ENCODE measurements around the gene ADCY7. TPM values are rescaled to one million over a fixed set of nuclear protein-coding genes. Genes with fewer than 3 reads are reported as not detected.

The ADCY7 gene
- total and polyA plus RNA-seq, 2 donors from 2014 or later: 0.86 to 40.5 TPM

DNA sequence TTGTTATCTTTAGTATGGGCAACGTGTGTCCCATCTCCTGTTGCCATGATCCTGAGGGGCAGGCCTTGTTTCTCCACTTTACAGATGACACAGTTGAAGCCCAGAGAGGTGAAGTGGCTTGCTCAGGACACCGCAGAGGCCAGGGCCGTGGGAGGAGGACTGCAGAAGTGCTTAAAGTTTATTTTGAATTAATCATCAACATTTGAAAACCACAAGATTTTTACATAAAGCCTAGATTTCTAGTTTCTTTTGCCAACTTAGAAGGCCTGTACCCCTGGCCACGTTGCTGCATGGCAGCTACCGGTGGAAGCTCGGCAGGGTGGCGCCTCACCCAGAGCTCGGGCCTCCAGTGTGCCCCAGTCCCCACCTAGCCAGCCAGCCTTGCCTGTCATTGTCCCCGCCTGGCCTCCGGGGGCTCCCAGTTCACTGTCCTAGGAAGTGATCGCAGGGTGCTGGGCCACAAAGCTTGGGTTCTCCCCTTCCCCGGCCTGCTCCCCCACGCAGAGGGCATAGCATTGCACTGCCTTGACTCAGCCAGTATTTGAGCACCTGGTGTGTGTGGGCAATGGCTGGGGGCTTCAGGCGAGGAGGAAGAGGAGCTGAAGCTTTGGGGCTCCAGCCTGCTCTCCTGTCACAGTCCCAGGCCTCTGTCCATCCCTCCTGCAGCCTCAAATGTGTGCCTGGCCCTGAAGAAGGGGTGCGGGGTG, 14.8 kb upstream of the ADCY7 start:
- Histone ChIP-seq H3K36me3 (ENCODE audit: control insufficient read depth in 2 of 3, insufficient read depth in 3 of 3, low read length in 3 of 3) (no peaks in the 10 kb centered on the region), H3K9ac (ENCODE audit: low read length in 3 of 3) (no peak overlapping the region), H3K27ac (ENCODE audit: low read depth in 2 of 2, low read length in 2 of 2) (no peak overlapping the region), H3K27me3 (ENCODE audit: control insufficient read depth, insufficient read depth, low read length) (no peaks in the 10 kb centered on the region), H3K4me1 (ENCODE audit: control insufficient read depth in 2 of 3, insufficient read depth in 2 of 3, low read depth in 1 of 3, low read length in 3 of 3) (peaks cover 0 to under 1% (median 0%) of the 10 kb centered on the region in 3 donors), H3K4me3 (ENCODE audit: low read length in 3 of 3) (no peak overlapping the region), H3K9me3 (ENCODE audit: control insufficient read depth in 2 of 3, insufficient read depth in 1 of 3, low read length in 3 of 3) (no peaks in the 10 kb centered on the region)
- intact Hi-C loops (cut with DNase I): no loop called here
- DNase-seq (no peak), FAIRE-seq (no peak)
- TF ChIP-seq, protein P1, sequence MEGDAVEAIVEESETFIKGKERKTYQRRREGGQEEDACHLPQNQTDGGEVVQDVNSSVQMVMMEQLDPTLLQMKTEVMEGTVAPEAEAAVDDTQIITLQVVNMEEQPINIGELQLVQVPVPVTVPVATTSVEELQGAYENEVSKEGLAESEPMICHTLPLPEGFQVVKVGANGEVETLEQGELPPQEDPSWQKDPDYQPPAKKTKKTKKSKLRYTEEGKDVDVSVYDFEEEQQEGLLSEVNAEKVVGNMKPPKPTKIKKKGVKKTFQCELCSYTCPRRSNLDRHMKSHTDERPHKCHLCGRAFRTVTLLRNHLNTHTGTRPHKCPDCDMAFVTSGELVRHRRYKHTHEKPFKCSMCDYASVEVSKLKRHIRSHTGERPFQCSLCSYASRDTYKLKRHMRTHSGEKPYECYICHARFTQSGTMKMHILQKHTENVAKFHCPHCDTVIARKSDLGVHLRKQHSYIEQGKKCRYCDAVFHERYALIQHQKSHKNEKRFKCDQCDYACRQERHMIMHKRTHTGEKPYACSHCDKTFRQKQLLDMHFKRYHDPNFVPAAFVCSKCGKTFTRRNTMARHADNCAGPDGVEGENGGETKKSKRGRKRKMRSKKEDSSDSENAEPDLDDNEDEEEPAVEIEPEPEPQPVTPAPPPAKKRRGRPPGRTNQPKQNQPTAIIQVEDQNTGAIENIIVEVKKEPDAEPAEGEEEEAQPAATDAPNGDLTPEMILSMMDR (IDR thresholded peaks at IDR 0.05; ENCODE audit: borderline replicate concordance, extremely low read depth, insufficient read depth): no peak

DNA sequence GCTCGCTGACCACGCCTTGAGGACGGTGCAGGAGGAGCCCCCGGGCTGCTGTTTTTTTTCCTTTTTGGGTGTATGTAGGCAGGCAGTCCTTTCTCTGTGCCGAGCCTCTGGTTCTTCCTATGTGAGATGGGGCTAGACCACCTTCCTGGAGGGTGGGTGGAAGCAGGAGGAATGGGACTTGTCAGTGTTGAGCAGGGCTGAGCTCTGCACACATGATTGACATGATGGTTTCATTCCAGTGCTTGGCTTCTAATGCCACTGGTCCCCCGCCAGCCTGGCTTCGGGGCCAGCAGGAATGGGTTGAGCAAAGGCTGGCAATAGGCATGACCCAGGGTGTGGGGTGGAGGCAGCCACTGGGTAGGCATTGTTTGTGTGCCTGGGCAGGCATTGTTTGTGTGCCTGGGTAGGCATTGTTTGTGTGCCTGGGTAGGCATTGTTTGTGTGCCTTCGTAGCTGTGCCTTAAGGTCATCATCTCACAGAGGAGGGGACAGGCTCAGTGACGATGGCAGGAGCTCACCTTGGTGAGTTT, 14.2 kb upstream of the ADCY7 start:
- Histone ChIP-seq H3K27ac (ENCODE audit: low read depth in 2 of 2, low read length in 2 of 2) (no peak overlapping the region), H3K9me3 (ENCODE audit: control insufficient read depth in 2 of 3, insufficient read depth in 1 of 3, low read length in 3 of 3) (no peaks in the 10 kb centered on the region), H3K4me1 (ENCODE audit: control insufficient read depth in 2 of 3, insufficient read depth in 2 of 3, low read depth in 1 of 3, low read length in 3 of 3) (no peaks in the 10 kb centered on the region), H3K4me3 (ENCODE audit: low read length in 3 of 3) (no peak overlapping the region), H3K9ac (ENCODE audit: low read length in 3 of 3) (no peak overlapping the region), H3K27me3 (ENCODE audit: control insufficient read depth, insufficient read depth, low read length) (no peaks in the 10 kb centered on the region), H3K36me3 (ENCODE audit: control insufficient read depth in 2 of 3, insufficient read depth in 3 of 3, low read length in 3 of 3) (no peaks in the 10 kb centered on the region)
- TF ChIP-seq, protein P1 (IDR thresholded peaks at IDR 0.05; ENCODE audit: borderline replicate concordance, extremely low read depth, insufficient read depth): no peak
- DNase-seq (no peak), FAIRE-seq (no peak)
- intact Hi-C loops (cut with DNase I): no loop called here

DNA sequence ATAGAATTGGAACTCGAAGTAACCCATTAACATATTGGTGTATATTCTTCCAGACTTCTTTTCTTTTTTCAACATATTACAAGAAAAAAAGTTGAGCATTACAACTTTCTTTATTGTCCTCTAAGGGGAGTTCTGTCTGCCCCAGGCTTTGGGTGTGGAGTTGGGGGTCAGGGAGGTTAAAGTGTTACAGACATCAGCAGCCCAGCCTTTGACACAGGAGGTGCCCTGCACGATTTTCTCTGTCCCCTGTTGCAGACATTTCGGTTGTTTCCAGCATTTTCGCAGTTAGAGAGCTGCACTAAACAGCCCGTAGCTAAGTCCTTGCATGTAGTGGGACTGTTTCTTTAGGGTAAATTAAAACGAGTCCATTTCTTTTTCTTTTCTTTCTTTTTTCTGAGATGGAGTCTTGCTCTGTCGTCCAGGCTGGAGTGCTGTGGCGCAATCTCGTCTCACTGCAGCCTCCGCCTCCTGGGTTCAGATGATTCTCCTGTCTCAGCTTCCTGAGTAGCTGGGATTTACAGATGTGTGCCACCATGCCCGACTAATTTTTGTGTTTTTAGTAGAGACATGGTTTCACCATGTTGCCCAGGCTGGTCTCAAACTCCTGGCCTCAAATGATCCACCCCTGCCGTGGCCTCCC, 13.4 kb upstream of the ADCY7 start:
- TF ChIP-seq, protein P1 (IDR thresholded peaks at IDR 0.05; ENCODE audit: borderline replicate concordance, extremely low read depth, insufficient read depth): no peak
- Histone ChIP-seq H3K9me3 (ENCODE audit: control insufficient read depth in 2 of 3, insufficient read depth in 1 of 3, low read length in 3 of 3) (no peaks in the 10 kb centered on the region), H3K4me3 (ENCODE audit: low read length in 3 of 3) (no peak overlapping the region), H3K9ac (ENCODE audit: low read length in 3 of 3) (no peak overlapping the region), H3K36me3 (ENCODE audit: control insufficient read depth in 2 of 3, insufficient read depth in 3 of 3, low read length in 3 of 3) (no peaks in the 10 kb centered on the region), H3K27me3 (ENCODE audit: control insufficient read depth, insufficient read depth, low read length) (no peaks in the 10 kb centered on the region), H3K4me1 (ENCODE audit: control insufficient read depth in 2 of 3, insufficient read depth in 2 of 3, low read depth in 1 of 3, low read length in 3 of 3) (no peaks in the 10 kb centered on the region), H3K27ac (ENCODE audit: low read depth in 2 of 2, low read length in 2 of 2) (no peak overlapping the region)
- intact Hi-C loops (cut with DNase I): no loop called here
- no peak for FAIRE-seq
- no peak for DNase-seq

Data from kidney (tissue), 14 donors.